Panc1 (cell line): ENCODE results near the gene ISLR.

Experiments used
- POLR2AphosphoS5 ChIP-seq: IDR thresholded peaks from 2 replicates; pipeline ENCODE4 v1.6.1; 2012; ENCODE audit warnings: mild to moderate bottlenecking, low read depth, low read length, moderate library complexity
- REST ChIP-seq, 2 experiments: IDR thresholded peaks; 2 replicates each; pipeline ENCODE4 v1.6.1; 2011 to 2012; ENCODE audit warnings: low read depth in 2 of 2, control low read depth in 1 of 2, low read length in 1 of 2, mild to moderate bottlenecking in 1 of 2, moderate library complexity in 1 of 2; ENCODE audit not compliant: insufficient read depth in 1 of 2
- TF ChIP-seq, protein P1 (sequence below): fragments of 450-650 bp; IDR thresholded peaks from 2 replicates; pipeline ENCODE4 v1.5.1; 2017; ENCODE audit warnings: mild to moderate bottlenecking

GRCh38 chr15:74206801-74207281 lies 33.3 kb downstream of the ISLR start:
- TF ChIP-seq POLR2AphosphoS5 (no peak), REST (IDR thresholded peaks at IDR 0.05; ENCODE audit: insufficient read depth in 1 of 2, low read depth in 2 of 2, low read length in 1 of 2) (no peak)
- TF ChIP-seq, protein P1, sequence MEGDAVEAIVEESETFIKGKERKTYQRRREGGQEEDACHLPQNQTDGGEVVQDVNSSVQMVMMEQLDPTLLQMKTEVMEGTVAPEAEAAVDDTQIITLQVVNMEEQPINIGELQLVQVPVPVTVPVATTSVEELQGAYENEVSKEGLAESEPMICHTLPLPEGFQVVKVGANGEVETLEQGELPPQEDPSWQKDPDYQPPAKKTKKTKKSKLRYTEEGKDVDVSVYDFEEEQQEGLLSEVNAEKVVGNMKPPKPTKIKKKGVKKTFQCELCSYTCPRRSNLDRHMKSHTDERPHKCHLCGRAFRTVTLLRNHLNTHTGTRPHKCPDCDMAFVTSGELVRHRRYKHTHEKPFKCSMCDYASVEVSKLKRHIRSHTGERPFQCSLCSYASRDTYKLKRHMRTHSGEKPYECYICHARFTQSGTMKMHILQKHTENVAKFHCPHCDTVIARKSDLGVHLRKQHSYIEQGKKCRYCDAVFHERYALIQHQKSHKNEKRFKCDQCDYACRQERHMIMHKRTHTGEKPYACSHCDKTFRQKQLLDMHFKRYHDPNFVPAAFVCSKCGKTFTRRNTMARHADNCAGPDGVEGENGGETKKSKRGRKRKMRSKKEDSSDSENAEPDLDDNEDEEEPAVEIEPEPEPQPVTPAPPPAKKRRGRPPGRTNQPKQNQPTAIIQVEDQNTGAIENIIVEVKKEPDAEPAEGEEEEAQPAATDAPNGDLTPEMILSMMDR = no peak
